ENCODE measurements around the gene P2RX7.

GRCh38 chr12:121156365-121156764, 23.7 kb downstream of the P2RX7 start:
- no peak for TF ChIP-seq CTCF (IDR thresholded peaks at IDR 0.05)
- TF ChIP-seq POLR2A (IDR thresholded peaks at IDR 0.05): no peak

All from adrenal gland (tissue), 5 donors.